DMS 273 (cell line): Measurements from ENCODE around the gene NNAT.
A peak's percentile ranks its signal among the peaks of the same experiment; 100 is the strongest.
"Not testable (repeated sequence)": the region's sequence is repeated elsewhere in the genome, so short reads cannot be mapped to it uniquely, and the experiment has no call there.

ENCODE experiments used
- DNase-seq: peaks from one replicate; lab custom pipeline; 2025; ENCODE audit not compliant: unreplicated experiment; lab: John Stamatoyannopoulos, UW

Gene NNAT

GRCh38 chr20:37539424-37539823, 18.4 kb downstream of the NNAT start:
- no peak for DNase-seq

- DNase-seq: no peak
Measured at GRCh38 chr20:37540001-37540400, 19.0 kb downstream of the NNAT start.

GRCh38 chr20:37540838-37541237, 19.8 kb downstream of the NNAT start:
- not testable (repeated sequence) for DNase-seq

- no peak for DNase-seq
Measured at GRCh38 chr20:37541326-37541725, 20.3 kb downstream of the NNAT start.

GRCh38 chr20:37542281-37542680, 21.2 kb downstream of the NNAT start:
- no peak for DNase-seq

- peak; percentile 47 for DNase-seq
Measured at GRCh38 chr20:37543828-37544227, 22.8 kb downstream of the NNAT start.

- DNase-seq: no peak
Measured at GRCh38 chr20:37544386-37544785, 23.3 kb downstream of the NNAT start.

- no peak for DNase-seq
Measured at GRCh38 chr20:37545516-37545915, 24.5 kb downstream of the NNAT start.

- no peak for DNase-seq
Measured at GRCh38 chr20:37547912-37548311, 26.9 kb downstream of the NNAT start.

- DNase-seq: not testable (repeated sequence)
Measured at GRCh38 chr20:37550101-37550920, 29.3 kb downstream of the NNAT start.

- DNase-seq: not testable (repeated sequence)
Measured at GRCh38 chr20:37551660-37552059, 30.6 kb downstream of the NNAT start.

- no peak for DNase-seq
Measured at GRCh38 chr20:37552415-37552814, 31.4 kb downstream of the NNAT start.

GRCh38 chr20:37554721-37555298, 33.8 kb downstream of the NNAT start:
- DNase-seq: not testable (repeated sequence)

GRCh38 chr20:37556538-37556937, 35.5 kb downstream of the NNAT start:
- no peak for DNase-seq

GRCh38 chr20:37558306-37558705, 37.3 kb downstream of the NNAT start:
- DNase-seq: no peak

GRCh38 chr20:37558779-37559178, 37.7 kb downstream of the NNAT start:
- DNase-seq: no peak

- no peak for DNase-seq
Measured at GRCh38 chr20:37559312-37560027, 38.4 kb downstream of the NNAT start.

- DNase-seq: no peak
Measured at GRCh38 chr20:37560629-37561028, 39.6 kb downstream of the NNAT start.

- no peak for DNase-seq
Measured at GRCh38 chr20:37562695-37563480, 41.8 kb downstream of the NNAT start.

- DNase-seq: no peak
Measured at GRCh38 chr20:37564016-37564387, 43.0 kb downstream of the NNAT start.
